Thyroid gland (tissue), 4 donors: ENCODE measurements around the gene PGAP3.

Experiments
- CTCF ChIP-seq, 6 experiments: fragments of 200-600 bp in 3 of 6; fragments of 450-650 bp in 3 of 6; sonication (generic) in 3 of 6; IDR thresholded peaks; one replicate each; pipeline ENCODE4 v1.5.1; 2016 to 2019; ENCODE audit warnings: antibody characterized with exemption in 6 of 6, mild to moderate bottlenecking in 2 of 6, inconsistent platforms in 1 of 6, moderate library complexity in 1 of 6
- POLR2A ChIP-seq, 2 donors: fragments of 450-650 bp; IDR thresholded peaks; one replicate each; pipeline ENCODE4 v1.6.1; 2017; ENCODE audit warnings: antibody characterized with exemption in 2 of 2, mild to moderate bottlenecking in 2 of 2, moderate library complexity in 1 of 2

GRCh38 chr17:39726617-39727016 lies 38.8 kb upstream of the PGAP3 start:
- TF ChIP-seq CTCF (IDR thresholded peaks at IDR 0.05) (no peak), POLR2A (IDR thresholded peaks at IDR 0.05) (no peak)
